Measurements from ENCODE around the gene TBX5.

Gene TBX5

GRCh38 chr12:114395755-114396152, 10.2 kb downstream of the TBX5 start:
- no peak overlapping the region for H4K8ac ChIP-seq (ENCODE audit: low read length)
- DNase-seq: no peak

GRCh38 chr12:114395233-114395632, 10.7 kb downstream of the TBX5 start:
- Histone ChIP-seq H2AK5ac (ENCODE audit: low read length, severe bottlenecking) (no peak overlapping the region), H3K27me3 (ENCODE audit: control insufficient read depth in 1 of 2, insufficient read depth in 1 of 2, low read length in 2 of 2) (peaks cover 17 to 71% of the 10 kb centered on the region in 2 experiments), H3K36me3 (ENCODE audit: control insufficient read depth in 1 of 2, insufficient read depth in 2 of 2, low read depth in 1 of 2, low read length in 2 of 2) (peaks cover 0 to 45% of the 10 kb centered on the region in 2 experiments), H3K4me1 (ENCODE audit: control insufficient read depth, insufficient read depth, low read depth, low read length) (no peaks in the 10 kb centered on the region), H2BK15ac (ENCODE audit: low read depth, poor library complexity, severe bottlenecking) (no peak overlapping the region), H3K23ac (ENCODE audit: low read length in 2 of 2) (no peak overlapping the region), H3K4me3 (ENCODE audit: insufficient read depth in 1 of 2, low read depth in 1 of 2, low read length in 2 of 2) (no peak overlapping the region), H2AFZ (ENCODE audit: low read depth, low read length) (no peak overlapping the region), H3K27ac (ENCODE audit: low read length, poor library complexity, severe bottlenecking) (no peak overlapping the region), H3K18ac (ENCODE audit: low read depth in 1 of 2, low read length in 2 of 2) (no peak overlapping the region), H3K9me3 (ENCODE audit: control insufficient read depth, low read length) (no peaks in the 10 kb centered on the region), H3K14ac (ENCODE audit: low read length in 2 of 2) (no peak overlapping the region), H4K91ac (ENCODE audit: low read length) (no peak overlapping the region), H3K9ac (ENCODE audit: low read length) (no peak overlapping the region), H3K4me2 (ENCODE audit: low read length, poor library complexity, severe bottlenecking) (no peak overlapping the region), H2BK5ac (ENCODE audit: low read depth, low read length, poor library complexity, severe bottlenecking) (no peak overlapping the region), H3K4ac (ENCODE audit: low read depth in 1 of 2, low read length in 2 of 2) (no peak overlapping the region), H4K8ac (ENCODE audit: low read length) (no peak overlapping the region), H2BK12ac (ENCODE audit: low read length in 2 of 2) (no peak overlapping the region), H2BK120ac (ENCODE audit: low read depth, low read length) (no peak overlapping the region), H3K79me1 (replicated peaks; ENCODE audit: low read length, poor library complexity, severe bottlenecking) (no peaks in the 10 kb centered on the region)
- no peak for DNase-seq
- 13% methylated on average over 3 of the region's 6 CpGs for WGBS

More at GRCh38 chr12:114395755-114396152, 10.2 kb downstream of the TBX5 start:
- Histone ChIP-seq H3K27me3 (ENCODE audit: control insufficient read depth in 1 of 2, insufficient read depth in 1 of 2, low read length in 2 of 2) (peaks cover 17 to 76% of the 10 kb centered on the region in 2 experiments), H3K18ac (ENCODE audit: low read depth in 1 of 2, low read length in 2 of 2) (no peak overlapping the region), H3K9me3 (ENCODE audit: control insufficient read depth, low read length) (no peaks in the 10 kb centered on the region), H3K9ac (ENCODE audit: low read length) (no peak overlapping the region), H3K23ac (ENCODE audit: low read length in 2 of 2) (no peak overlapping the region), H2AK5ac (ENCODE audit: low read length, severe bottlenecking) (no peak overlapping the region), H3K36me3 (ENCODE audit: control insufficient read depth in 1 of 2, insufficient read depth in 2 of 2, low read depth in 1 of 2, low read length in 2 of 2) (peaks cover 0 to 45% of the 10 kb centered on the region in 2 experiments), H3K4me3 (ENCODE audit: insufficient read depth in 1 of 2, low read depth in 1 of 2, low read length in 2 of 2) (no peak overlapping the region), H3K79me1 (replicated peaks; ENCODE audit: low read length, poor library complexity, severe bottlenecking) (no peaks in the 10 kb centered on the region), H2AFZ (ENCODE audit: low read depth, low read length) (no peak overlapping the region), H2BK120ac (ENCODE audit: low read depth, low read length) (no peak overlapping the region), H3K4ac (ENCODE audit: low read depth in 1 of 2, low read length in 2 of 2) (no peak overlapping the region), H3K27ac (ENCODE audit: low read length, poor library complexity, severe bottlenecking) (no peak overlapping the region), H3K4me2 (ENCODE audit: low read length, poor library complexity, severe bottlenecking) (no peak overlapping the region), H2BK12ac (ENCODE audit: low read length in 2 of 2) (no peak overlapping the region), H4K91ac (ENCODE audit: low read length) (no peak overlapping the region), H2BK15ac (ENCODE audit: low read depth, poor library complexity, severe bottlenecking) (no peak overlapping the region), H3K4me1 (ENCODE audit: control insufficient read depth, insufficient read depth, low read depth, low read length) (no peaks in the 10 kb centered on the region), H2BK5ac (ENCODE audit: low read depth, low read length, poor library complexity, severe bottlenecking) (no peak overlapping the region), H3K14ac (ENCODE audit: low read length in 2 of 2) (no peak overlapping the region)
- WGBS: under 1% methylated on average over 16 of the region's 17 CpGs

- Histone ChIP-seq H3K4me2 (ENCODE audit: low read length, poor library complexity, severe bottlenecking) (no peak overlapping the region), H2AK5ac (ENCODE audit: low read length, severe bottlenecking) (no peak overlapping the region)
- 25% methylated on average over 4 of the region's 4 CpGs for WGBS
Measured at GRCh38 chr12:114393569-114393968, 12.4 kb downstream of the TBX5 start.

GRCh38 chr12:114392909-114393308, 13.0 kb downstream of the TBX5 start:
- no peak for DNase-seq
- H3K4me3 ChIP-seq (ENCODE audit: insufficient read depth in 1 of 2, low read depth in 1 of 2, low read length in 2 of 2): no peak overlapping the region
- no peak overlapping the region for H3K27ac ChIP-seq (ENCODE audit: low read length, poor library complexity, severe bottlenecking)
- no peak overlapping the region for H2BK15ac ChIP-seq (ENCODE audit: low read depth, poor library complexity, severe bottlenecking)
- H2AK5ac ChIP-seq (ENCODE audit: low read length, severe bottlenecking): no peak overlapping the region
- H2AFZ ChIP-seq (ENCODE audit: low read depth, low read length): no peak overlapping the region
- H3K9ac ChIP-seq (ENCODE audit: low read length): no peak overlapping the region
- no peak overlapping the region for H3K14ac ChIP-seq (ENCODE audit: low read length in 2 of 2)
- no peak overlapping the region for H4K8ac ChIP-seq (ENCODE audit: low read length)
- H3K4ac ChIP-seq (ENCODE audit: low read depth in 1 of 2, low read length in 2 of 2): no peak overlapping the region
- H3K79me1 ChIP-seq (replicated peaks; ENCODE audit: low read length, poor library complexity, severe bottlenecking): no peaks in the 10 kb centered on the region
- no peak overlapping the region for H3K18ac ChIP-seq (ENCODE audit: low read depth in 1 of 2, low read length in 2 of 2)
- no peak overlapping the region for H4K91ac ChIP-seq (ENCODE audit: low read length)
- H3K4me1 ChIP-seq (ENCODE audit: control insufficient read depth, insufficient read depth, low read depth, low read length): no peaks in the 10 kb centered on the region
- H3K4me2 ChIP-seq (ENCODE audit: low read length, poor library complexity, severe bottlenecking): no peak overlapping the region
- H2BK120ac ChIP-seq (ENCODE audit: low read depth, low read length): no peak overlapping the region
- 61% methylated on average over 5 of the region's 5 CpGs for WGBS
- no peak overlapping the region for H2BK12ac ChIP-seq (ENCODE audit: low read length in 2 of 2)
- H2BK5ac ChIP-seq (ENCODE audit: low read depth, low read length, poor library complexity, severe bottlenecking): no peak overlapping the region
- H3K36me3 ChIP-seq (ENCODE audit: control insufficient read depth in 1 of 2, insufficient read depth in 2 of 2, low read depth in 1 of 2, low read length in 2 of 2): peaks cover 0 to 37% of the 10 kb centered on the region in 2 experiments
- H3K9me3 ChIP-seq (ENCODE audit: control insufficient read depth, low read length): no peaks in the 10 kb centered on the region
- H3K23ac ChIP-seq (ENCODE audit: low read length in 2 of 2): no peak overlapping the region
- H3K27me3 ChIP-seq (ENCODE audit: control insufficient read depth in 1 of 2, insufficient read depth in 1 of 2, low read length in 2 of 2): peaks cover 17 to 48% of the 10 kb centered on the region in 2 experiments

More at GRCh38 chr12:114393569-114393968, 12.4 kb downstream of the TBX5 start:
- no peak overlapping the region for H4K91ac ChIP-seq (ENCODE audit: low read length)
- no peak overlapping the region for H3K18ac ChIP-seq (ENCODE audit: low read depth in 1 of 2, low read length in 2 of 2)
- H2AFZ ChIP-seq (ENCODE audit: low read depth, low read length): no peak overlapping the region
- H3K9me3 ChIP-seq (ENCODE audit: control insufficient read depth, low read length): no peaks in the 10 kb centered on the region
- H3K4ac ChIP-seq (ENCODE audit: low read depth in 1 of 2, low read length in 2 of 2): no peak overlapping the region
- H3K36me3 ChIP-seq (ENCODE audit: control insufficient read depth in 1 of 2, insufficient read depth in 2 of 2, low read depth in 1 of 2, low read length in 2 of 2): peaks cover 0 to 43% of the 10 kb centered on the region in 2 experiments
- H3K14ac ChIP-seq (ENCODE audit: low read length in 2 of 2): no peak overlapping the region
- H3K4me3 ChIP-seq (ENCODE audit: insufficient read depth in 1 of 2, low read depth in 1 of 2, low read length in 2 of 2): peak overlapping the region in 1 of 2 experiments; percentile 36
- no peak overlapping the region for H3K27ac ChIP-seq (ENCODE audit: low read length, poor library complexity, severe bottlenecking)
- H3K23ac ChIP-seq (ENCODE audit: low read length in 2 of 2): no peak overlapping the region
- no peak overlapping the region for H3K9ac ChIP-seq (ENCODE audit: low read length)
- H3K79me1 ChIP-seq (replicated peaks; ENCODE audit: low read length, poor library complexity, severe bottlenecking): no peaks in the 10 kb centered on the region
- no peak overlapping the region for H4K8ac ChIP-seq (ENCODE audit: low read length)
- H3K4me1 ChIP-seq (ENCODE audit: control insufficient read depth, insufficient read depth, low read depth, low read length): no peaks in the 10 kb centered on the region
- H2BK12ac ChIP-seq (ENCODE audit: low read length in 2 of 2): no peak overlapping the region
- peaks cover 17 to 54% of the 10 kb centered on the region in 2 experiments for H3K27me3 ChIP-seq (ENCODE audit: control insufficient read depth in 1 of 2, insufficient read depth in 1 of 2, low read length in 2 of 2)
- H2BK5ac ChIP-seq (ENCODE audit: low read depth, low read length, poor library complexity, severe bottlenecking): no peak overlapping the region
- H2BK120ac ChIP-seq (ENCODE audit: low read depth, low read length): no peak overlapping the region
- H2BK15ac ChIP-seq (ENCODE audit: low read depth, poor library complexity, severe bottlenecking): no peak overlapping the region
- no peak for DNase-seq
